Testis (tissue), 2 donors: ENCODE data around the gene CYP21A2.
"Not testable (repeated sequence)": the region's sequence is repeated elsewhere in the genome, so short reads cannot be mapped to it uniquely, and the experiment has no call there.

Source experiments
- CTCF ChIP-seq, 3 experiments: fragments of 450-650 bp in 2 of 3; fragments of 200-600 bp in 1 of 3; sonication (generic) in 1 of 3; IDR thresholded peaks; one replicate each; pipeline ENCODE4 v1.5.1; 2016 to 2019; ENCODE audit warnings: antibody characterized with exemption in 3 of 3, mild to moderate bottlenecking in 2 of 3, moderate library complexity in 1 of 3
- POLR2A ChIP-seq: fragments of 450-650 bp; IDR thresholded peaks from one replicate; pipeline ENCODE4 v1.6.1; 2017; ENCODE audit warnings: antibody characterized with exemption, mild to moderate bottlenecking, moderate library complexity

GRCh38 chr6:32004393-32004792 is 33.8 kb upstream of the CYP21A2 start:
- not testable (repeated sequence) for TF ChIP-seq POLR2A; CTCF (IDR thresholded peaks at IDR 0.05)
